ENCODE data around the gene ADGRV1.

ADGRV1 gene

DNA sequence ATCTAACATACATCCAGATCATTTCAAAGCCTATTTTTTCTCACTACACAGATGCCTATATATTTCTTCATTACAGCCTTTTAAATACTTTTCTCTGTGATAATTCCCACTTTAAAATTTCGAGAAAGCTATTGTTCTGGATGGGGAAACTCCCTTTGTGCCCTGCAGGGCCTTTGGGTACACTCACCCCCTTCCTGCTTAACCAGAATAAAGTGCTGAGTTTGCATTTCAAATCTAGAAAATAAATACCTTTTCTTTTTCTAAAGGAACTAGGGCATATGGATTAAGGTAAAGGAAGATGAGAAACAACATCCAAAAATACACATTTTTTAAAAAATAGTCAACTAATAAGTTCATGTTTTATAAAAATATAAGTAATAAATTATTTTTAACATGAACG is 323.9 kb downstream of the ADGRV1 start:
- Histone ChIP-seq H3K4me1 (ENCODE audit: control insufficient read depth in 5 of 5, insufficient read depth in 5 of 5, low read length in 5 of 5) (peaks cover 0 to 15% (median 8%) of the 10 kb centered on the region in 5 donors), H3K9ac (ENCODE audit: low read length in 5 of 5) (no peak overlapping the region), H3K9me3 (ENCODE audit: control insufficient read depth in 5 of 5, low read length in 5 of 5) (no peaks in the 10 kb centered on the region), H3K4me3 (ENCODE audit: low read depth in 1 of 5, low read length in 5 of 5) (no peak overlapping the region), H3K36me3 (ENCODE audit: control insufficient read depth in 5 of 5, insufficient read depth in 5 of 5, low read length in 5 of 5) (no peaks in the 10 kb centered on the region), H3K27ac (ENCODE audit: low read depth, low read length) (no peak overlapping the region), H3K27me3 (ENCODE audit: control insufficient read depth in 5 of 5, insufficient read depth in 4 of 5, low read length in 5 of 5) (no peaks in the 10 kb centered on the region)

- Histone ChIP-seq H3K27ac (ENCODE audit: low read depth, low read length) (no peak overlapping the region), H3K27me3 (ENCODE audit: control insufficient read depth in 5 of 5, insufficient read depth in 4 of 5, low read length in 5 of 5) (no peaks in the 10 kb centered on the region), H3K4me3 (ENCODE audit: low read depth in 1 of 5, low read length in 5 of 5) (no peak overlapping the region), H3K36me3 (ENCODE audit: control insufficient read depth in 5 of 5, insufficient read depth in 5 of 5, low read length in 5 of 5) (no peaks in the 10 kb centered on the region), H3K9me3 (ENCODE audit: control insufficient read depth in 5 of 5, low read length in 5 of 5) (no peaks in the 10 kb centered on the region), H3K9ac (ENCODE audit: low read length in 5 of 5) (no peak overlapping the region), H3K4me1 (ENCODE audit: control insufficient read depth in 5 of 5, insufficient read depth in 5 of 5, low read length in 5 of 5) (no peaks in the 10 kb centered on the region)
These were observed 326.7 kb downstream of the ADGRV1 start for GRCh38 chr5:90885180-90885868.

DNA sequence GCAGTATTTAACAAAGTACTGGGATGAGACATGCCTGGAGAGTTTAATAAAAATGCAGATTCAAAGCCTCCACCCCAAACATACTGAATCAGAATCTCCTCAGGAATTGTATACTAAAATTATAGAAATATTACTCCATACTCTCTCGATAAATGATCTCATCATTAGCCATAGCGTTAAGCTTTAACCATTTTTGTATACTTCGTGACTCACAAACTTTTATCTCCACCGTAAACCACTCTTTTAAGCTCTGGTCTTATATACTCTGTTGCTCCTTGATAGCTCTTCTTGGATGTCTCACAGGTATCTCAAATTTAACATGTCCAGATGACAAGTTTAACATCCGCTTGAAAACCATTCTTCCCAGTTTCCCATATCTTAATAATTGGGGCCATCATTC is 327.8 kb downstream of the ADGRV1 start:
- Histone ChIP-seq H3K27me3 (ENCODE audit: control insufficient read depth in 5 of 5, insufficient read depth in 4 of 5, low read length in 5 of 5) (no peaks in the 10 kb centered on the region), H3K4me3 (ENCODE audit: low read depth in 1 of 5, low read length in 5 of 5) (no peak overlapping the region), H3K27ac (ENCODE audit: low read depth, low read length) (no peak overlapping the region), H3K9ac (ENCODE audit: low read length in 5 of 5) (no peak overlapping the region), H3K36me3 (ENCODE audit: control insufficient read depth in 5 of 5, insufficient read depth in 5 of 5, low read length in 5 of 5) (no peaks in the 10 kb centered on the region), H3K4me1 (ENCODE audit: control insufficient read depth in 5 of 5, insufficient read depth in 5 of 5, low read length in 5 of 5) (no peaks in the 10 kb centered on the region), H3K9me3 (ENCODE audit: control insufficient read depth in 5 of 5, low read length in 5 of 5) (no peaks in the 10 kb centered on the region)

GRCh38 chr5:90888511-90889324 is 330.1 kb downstream of the ADGRV1 start:
- H3K36me3 ChIP-seq (ENCODE audit: control insufficient read depth in 5 of 5, insufficient read depth in 5 of 5, low read length in 5 of 5), result no peaks in the 10 kb centered on the region
- H3K4me1 ChIP-seq (ENCODE audit: control insufficient read depth in 5 of 5, insufficient read depth in 5 of 5, low read length in 5 of 5), result no peaks in the 10 kb centered on the region
- H3K27me3 ChIP-seq (ENCODE audit: control insufficient read depth in 5 of 5, insufficient read depth in 4 of 5, low read length in 5 of 5), result no peaks in the 10 kb centered on the region
- no peak overlapping the region for H3K9ac ChIP-seq (ENCODE audit: low read length in 5 of 5)
- no peak overlapping the region for H3K4me3 ChIP-seq (ENCODE audit: low read depth in 1 of 5, low read length in 5 of 5)
- no peak overlapping the region for H3K27ac ChIP-seq (ENCODE audit: low read depth, low read length)
- no peaks in the 10 kb centered on the region for H3K9me3 ChIP-seq (ENCODE audit: control insufficient read depth in 5 of 5, low read length in 5 of 5)

DNA sequence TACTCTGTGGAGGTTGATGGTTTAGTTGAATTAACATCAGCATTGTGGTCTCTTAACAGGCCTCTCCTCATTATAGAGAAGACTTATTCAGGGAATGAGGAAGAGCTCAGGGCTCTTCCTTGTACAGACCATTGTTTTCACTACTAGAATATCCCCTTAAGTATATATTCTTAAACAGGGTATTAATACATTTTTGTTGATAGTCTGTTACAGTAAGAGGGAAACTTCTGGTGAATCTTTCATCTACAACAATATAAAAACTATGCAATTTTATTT is 330.7 kb downstream of the ADGRV1 start:
- no peak overlapping the region for H3K27ac ChIP-seq (ENCODE audit: low read depth, low read length)
- H3K9ac ChIP-seq (ENCODE audit: low read length in 5 of 5), result no peak overlapping the region
- no peaks in the 10 kb centered on the region for H3K27me3 ChIP-seq (ENCODE audit: control insufficient read depth in 5 of 5, insufficient read depth in 4 of 5, low read length in 5 of 5)
- no peaks in the 10 kb centered on the region for H3K36me3 ChIP-seq (ENCODE audit: control insufficient read depth in 5 of 5, insufficient read depth in 5 of 5, low read length in 5 of 5)
- H3K4me1 ChIP-seq (ENCODE audit: control insufficient read depth in 5 of 5, insufficient read depth in 5 of 5, low read length in 5 of 5), result no peaks in the 10 kb centered on the region
- no peak overlapping the region for H3K4me3 ChIP-seq (ENCODE audit: low read depth in 1 of 5, low read length in 5 of 5)
- H3K9me3 ChIP-seq (ENCODE audit: control insufficient read depth in 5 of 5, low read length in 5 of 5), result no peaks in the 10 kb centered on the region

- H3K4me3 ChIP-seq (ENCODE audit: low read depth in 1 of 5, low read length in 5 of 5), result no peak overlapping the region
- H3K27ac ChIP-seq (ENCODE audit: low read depth, low read length), result no peak overlapping the region
- H3K36me3 ChIP-seq (ENCODE audit: control insufficient read depth in 5 of 5, insufficient read depth in 5 of 5, low read length in 5 of 5), result no peaks in the 10 kb centered on the region
- no peaks in the 10 kb centered on the region for H3K4me1 ChIP-seq (ENCODE audit: control insufficient read depth in 5 of 5, insufficient read depth in 5 of 5, low read length in 5 of 5)
- H3K9ac ChIP-seq (ENCODE audit: low read length in 5 of 5), result no peak overlapping the region
- no peaks in the 10 kb centered on the region for H3K9me3 ChIP-seq (ENCODE audit: control insufficient read depth in 5 of 5, low read length in 5 of 5)
- H3K27me3 ChIP-seq (ENCODE audit: control insufficient read depth in 5 of 5, insufficient read depth in 4 of 5, low read length in 5 of 5), result no peaks in the 10 kb centered on the region
These were observed 331.6 kb downstream of the ADGRV1 start for GRCh38 chr5:90890180-90890579.

GRCh38 chr5:90894866-90895420 is 336.3 kb downstream of the ADGRV1 start:
- no peak overlapping the region for H3K4me3 ChIP-seq (ENCODE audit: low read depth in 1 of 5, low read length in 5 of 5)
- no peak overlapping the region for H3K9ac ChIP-seq (ENCODE audit: low read length in 5 of 5)
- no peaks in the 10 kb centered on the region for H3K9me3 ChIP-seq (ENCODE audit: control insufficient read depth in 5 of 5, low read length in 5 of 5)
- no peaks in the 10 kb centered on the region for H3K4me1 ChIP-seq (ENCODE audit: control insufficient read depth in 5 of 5, insufficient read depth in 5 of 5, low read length in 5 of 5)
- H3K27ac ChIP-seq (ENCODE audit: low read depth, low read length), result no peak overlapping the region
- no peaks in the 10 kb centered on the region for H3K27me3 ChIP-seq (ENCODE audit: control insufficient read depth in 5 of 5, insufficient read depth in 4 of 5, low read length in 5 of 5)
- no peaks in the 10 kb centered on the region for H3K36me3 ChIP-seq (ENCODE audit: control insufficient read depth in 5 of 5, insufficient read depth in 5 of 5, low read length in 5 of 5)

GRCh38 chr5:90897618-90898017 is 339.0 kb downstream of the ADGRV1 start:
- Histone ChIP-seq H3K27me3 (ENCODE audit: control insufficient read depth in 5 of 5, insufficient read depth in 4 of 5, low read length in 5 of 5) (no peaks in the 10 kb centered on the region), H3K4me3 (ENCODE audit: low read depth in 1 of 5, low read length in 5 of 5) (no peak overlapping the region), H3K9ac (ENCODE audit: low read length in 5 of 5) (no peak overlapping the region), H3K36me3 (ENCODE audit: control insufficient read depth in 5 of 5, insufficient read depth in 5 of 5, low read length in 5 of 5) (no peaks in the 10 kb centered on the region), H3K27ac (ENCODE audit: low read depth, low read length) (no peak overlapping the region), H3K4me1 (ENCODE audit: control insufficient read depth in 5 of 5, insufficient read depth in 5 of 5, low read length in 5 of 5) (no peaks in the 10 kb centered on the region), H3K9me3 (ENCODE audit: control insufficient read depth in 5 of 5, low read length in 5 of 5) (no peaks in the 10 kb centered on the region)

DNA sequence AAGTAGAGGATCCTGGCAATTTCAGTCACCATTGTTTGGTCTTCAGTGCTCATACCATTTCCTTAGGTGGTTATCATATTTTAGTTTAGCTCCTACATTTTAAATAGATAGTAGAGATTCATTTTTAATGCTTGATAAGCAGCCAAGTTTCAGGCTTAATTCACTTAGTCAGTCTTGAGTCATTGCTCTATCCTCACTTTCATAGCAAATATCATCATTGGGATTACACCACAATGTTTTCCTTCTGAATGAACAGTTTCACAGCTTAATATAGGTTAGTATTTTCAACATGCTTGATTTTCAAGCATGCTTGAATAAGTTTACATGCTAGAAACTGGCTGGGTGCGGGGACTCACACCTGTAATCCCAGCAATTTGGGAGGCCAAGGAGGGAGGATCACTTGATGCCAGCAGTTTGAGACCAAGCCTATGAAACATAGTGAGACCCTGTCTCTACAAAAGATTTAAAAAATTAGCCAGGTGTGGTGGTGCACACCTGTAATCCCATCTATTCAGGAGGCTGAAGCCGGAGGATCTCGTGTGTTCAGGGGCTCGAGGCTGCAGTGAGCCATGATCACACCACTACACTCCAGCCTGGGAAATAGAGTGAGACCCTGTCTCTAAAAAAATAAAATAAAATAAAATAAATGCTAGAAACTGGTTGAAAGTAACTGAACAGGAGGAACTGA is 339.9 kb downstream of the ADGRV1 start:
- Histone ChIP-seq H3K4me1 (ENCODE audit: control insufficient read depth in 5 of 5, insufficient read depth in 5 of 5, low read length in 5 of 5) (no peaks in the 10 kb centered on the region), H3K27ac (ENCODE audit: low read depth, low read length) (no peak overlapping the region), H3K9me3 (ENCODE audit: control insufficient read depth in 5 of 5, low read length in 5 of 5) (no peaks in the 10 kb centered on the region), H3K27me3 (ENCODE audit: control insufficient read depth in 5 of 5, insufficient read depth in 4 of 5, low read length in 5 of 5) (no peaks in the 10 kb centered on the region), H3K4me3 (ENCODE audit: low read depth in 1 of 5, low read length in 5 of 5) (no peak overlapping the region), H3K36me3 (ENCODE audit: control insufficient read depth in 5 of 5, insufficient read depth in 5 of 5, low read length in 5 of 5) (no peaks in the 10 kb centered on the region), H3K9ac (ENCODE audit: low read length in 5 of 5) (no peak overlapping the region)

DNA sequence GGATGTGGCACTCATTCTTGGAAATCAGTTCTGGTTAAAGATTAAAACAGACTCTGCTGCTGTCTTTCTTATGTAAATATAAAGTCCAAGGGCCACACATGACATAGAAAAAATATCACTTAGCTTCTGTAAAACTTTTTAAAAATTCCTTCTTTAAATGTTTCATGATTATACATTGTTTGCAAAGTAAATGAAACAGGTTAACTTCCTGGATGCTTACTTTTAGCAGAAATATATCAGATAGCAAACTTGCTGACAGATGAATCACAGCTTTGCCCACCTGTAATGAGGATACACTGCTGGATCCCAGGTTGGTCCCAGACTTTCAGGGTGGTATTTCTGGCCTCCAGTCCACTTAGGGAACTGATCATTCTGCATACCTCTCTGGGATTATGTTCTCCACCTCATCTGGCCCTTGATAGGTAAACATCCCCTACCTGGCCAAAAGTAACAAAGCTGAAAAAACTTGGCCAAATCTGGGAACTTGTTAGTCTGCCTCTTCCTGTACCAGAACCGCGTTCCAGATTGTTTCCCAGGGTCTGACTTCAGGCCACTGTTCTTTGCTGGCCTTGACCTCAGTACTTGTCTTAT is 340.5 kb downstream of the ADGRV1 start:
- no peaks in the 10 kb centered on the region for H3K27me3 ChIP-seq (ENCODE audit: control insufficient read depth in 5 of 5, insufficient read depth in 4 of 5, low read length in 5 of 5)
- H3K36me3 ChIP-seq (ENCODE audit: control insufficient read depth in 5 of 5, insufficient read depth in 5 of 5, low read length in 5 of 5), result no peaks in the 10 kb centered on the region
- H3K4me3 ChIP-seq (ENCODE audit: low read depth in 1 of 5, low read length in 5 of 5), result no peak overlapping the region
- no peak overlapping the region for H3K27ac ChIP-seq (ENCODE audit: low read depth, low read length)
- no peak overlapping the region for H3K9ac ChIP-seq (ENCODE audit: low read length in 5 of 5)
- no peaks in the 10 kb centered on the region for H3K9me3 ChIP-seq (ENCODE audit: control insufficient read depth in 5 of 5, low read length in 5 of 5)
- no peaks in the 10 kb centered on the region for H3K4me1 ChIP-seq (ENCODE audit: control insufficient read depth in 5 of 5, insufficient read depth in 5 of 5, low read length in 5 of 5)
